Kidney (tissue), 14 donors: ENCODE measurements around the gene PPARGC1A. TPM values are rescaled to one million over a fixed set of nuclear protein-coding genes. Genes with fewer than 3 reads are reported as not detected.

Experiments
- DNase-seq, 5 donors: peaks; one replicate each; pipeline ENCODE4 v3.0.0-alpha.2; 2013 to 2020
- FAIRE-seq: peaks from 2 replicates; lab custom pipeline; 2012; peaks lifted over from hg19 to GRCh38; lab: Jason Lieb, UNC
- H3K27ac ChIP-seq, 2 donors: one replicate each; pipeline ENCODE4 v1.7.0; 2013; ENCODE audit warnings: low read depth in 2 of 2, low read length in 2 of 2, inconsistent platforms in 1 of 2
- H3K27me3 ChIP-seq: one replicate; pipeline ENCODE4 v1.7.1; 2013; ENCODE audit warnings: low read length, inconsistent platforms; ENCODE audit not compliant: control insufficient read depth, insufficient read depth
- H3K36me3 ChIP-seq, 3 donors: one replicate each; pipeline versions ENCODE4 v1.7.0 to v1.7.1; 2013; ENCODE audit warnings: low read length in 3 of 3, control low read depth in 1 of 3, inconsistent platforms in 1 of 3; ENCODE audit not compliant: insufficient read depth in 3 of 3, control insufficient read depth in 2 of 3
- H3K4me1 ChIP-seq, 3 donors: one replicate each; pipeline versions ENCODE4 v1.7.0 to v1.7.1; 2013; ENCODE audit warnings: low read length in 3 of 3, inconsistent platforms in 1 of 3, low read depth in 1 of 3; ENCODE audit not compliant: control insufficient read depth in 2 of 3, insufficient read depth in 2 of 3
- H3K4me3 ChIP-seq, 3 donors: one replicate each; pipeline versions ENCODE4 v1.7.0 to v1.8.1; 2013; ENCODE audit warnings: low read length in 3 of 3, control low read depth in 1 of 3, inconsistent platforms in 1 of 3
- H3K9ac ChIP-seq, 3 donors: one replicate each; pipeline versions ENCODE4 v1.7.0 to v1.7.1; 2013; ENCODE audit warnings: low read length in 3 of 3, control low read depth in 1 of 3, inconsistent platforms in 1 of 3
- H3K9me3 ChIP-seq, 3 donors: one replicate each; pipeline versions ENCODE4 v1.7.0 to v1.7.1; 2013; ENCODE audit warnings: low read length in 3 of 3, control low read depth in 1 of 3, inconsistent platforms in 1 of 3; ENCODE audit not compliant: control insufficient read depth in 2 of 3, insufficient read depth in 1 of 3
- CTCF ChIP-seq: IDR thresholded peaks from 3 replicates; pipeline ENCODE4 v1.5.1; 2012; ENCODE audit warnings: mild to moderate bottlenecking, moderate library complexity, borderline replicate concordance; ENCODE audit not compliant: insufficient read depth; ENCODE audit errors: extremely low read depth
- intact Hi-C: fragments of 100-400 bp; cut with DNase I; formaldehyde crosslinking; loops from one replicate; pipeline ENCODE4 v1.11.1; 2022
- polyA plus RNA-seq: library from polyadenylated mRNA; stranded (reverse); fragments of 350-450 nt; fragmentation: Illumina TruSeq; extraction: RNeasy Lipid Tissue Mini Kit (QIAGEN cat#74804); gene quantifications from one replicate; pipeline ENCODE4 v1.2.3, GENCODE V29; 2014; ENCODE audit warnings: low read depth, low replicate concordance; ENCODE audit not compliant: insufficient read depth
- total RNA-seq: library from RNA; stranded (reverse); fragmentation: NEBNext Ultra II Directional; extraction: Animal tissue kit (Norgen Biotek cat#: 25700); gene quantifications from one replicate; pipeline ENCODE4 v1.2.1, GENCODE V29; 2021
- donor health status: control.
- donor health status: control.
- donor health status: control.
- donor health status: control.
- donor health status: control.
- donor health status: DM: yes; HTN: yes; CAD: no.
- donor health status: Normal renal cell carcinoma (clear cell type).

PPARGC1A gene
- total and polyA plus RNA-seq, 2 donors from 2014 or later, result 22.8 to 80.8 TPM

DNA sequence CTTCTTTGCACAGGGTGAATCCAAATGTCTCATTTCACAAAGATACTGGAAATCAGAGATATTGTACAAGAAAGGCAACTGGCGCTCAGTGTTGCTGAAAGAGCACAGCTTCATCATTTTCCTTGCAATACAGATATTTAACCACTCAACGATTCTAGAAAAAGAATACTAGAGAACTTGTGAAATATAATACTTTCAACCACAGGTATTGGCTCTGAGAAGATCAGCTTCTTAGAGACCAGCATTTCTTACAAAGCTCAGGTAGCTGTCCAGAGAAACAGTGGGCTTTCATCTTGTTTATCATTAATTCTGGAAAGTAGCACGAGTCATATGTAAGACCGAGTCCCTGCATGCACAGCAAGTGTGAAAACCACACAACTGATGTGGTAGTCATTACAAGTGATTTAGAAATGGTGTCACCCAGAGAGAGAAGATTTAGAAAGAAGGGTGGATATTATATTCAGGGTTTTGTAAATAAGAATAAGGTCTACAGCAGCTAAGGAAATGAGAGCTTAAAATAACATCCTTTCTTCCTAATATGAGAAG lies 7.8 kb upstream of the PPARGC1A start:
- FAIRE-seq, result no peak
- Histone ChIP-seq H3K27me3 (no peaks in the 10 kb centered on the region), H3K4me3 (no peak overlapping the region), H3K9ac (no peak overlapping the region), H3K9me3 (no peaks in the 10 kb centered on the region), H3K4me1 (peaks cover 0 to 7% (median 6%) of the 10 kb centered on the region in 3 donors), H3K27ac (no peak overlapping the region), H3K36me3 (no peaks in the 10 kb centered on the region)
- intact Hi-C loops, result no loop called here
- DNase-seq, result no peak
- TF ChIP-seq CTCF, result no peak

- FAIRE-seq, result no peak
Measured at GRCh38 chr4:23894021-23894420, 4.2 kb upstream of the PPARGC1A start.

GRCh38 chr4:23891064-23891421 lies 1.2 kb upstream of the PPARGC1A start:
- FAIRE-seq (no peak), DNase-seq (no peak)
- intact Hi-C loops, result no loop called here
- Histone ChIP-seq H3K27me3 (no peaks in the 10 kb centered on the region), H3K9ac (peak overlapping the region in 2 of 3 donors; percentile 86 to 89), H3K36me3 (no peaks in the 10 kb centered on the region), H3K4me1 (peaks cover 0 to 6% (median 3%) of the 10 kb centered on the region in 3 donors), H3K4me3 (peak overlapping the region in 2 of 3 donors; percentile 77 to 98), H3K27ac (peak overlapping the region; percentile 83 to 95), H3K9me3 (no peaks in the 10 kb centered on the region)
- TF ChIP-seq CTCF, result no peak

More at GRCh38 chr4:23894021-23894420, 4.2 kb upstream of the PPARGC1A start:
- Histone ChIP-seq H3K27ac (no peak overlapping the region), H3K9me3 (no peaks in the 10 kb centered on the region), H3K36me3 (no peaks in the 10 kb centered on the region), H3K4me1 (peaks cover 0 to 4% (median 3%) of the 10 kb centered on the region in 3 donors), H3K4me3 (no peak overlapping the region), H3K9ac (no peak overlapping the region), H3K27me3 (no peaks in the 10 kb centered on the region)
- intact Hi-C loops, result no loop called here
- no peak for DNase-seq
- no peak for TF ChIP-seq CTCF
